Measurements from ENCODE around the gene BACH1. TPM values are rescaled to one million over a fixed set of nuclear protein-coding genes. Genes with fewer than 3 reads are reported as not detected.

BACH1 gene
- polyA plus RNA-seq, 1 donor from 2014 or later = 29.7 TPM

DNA sequence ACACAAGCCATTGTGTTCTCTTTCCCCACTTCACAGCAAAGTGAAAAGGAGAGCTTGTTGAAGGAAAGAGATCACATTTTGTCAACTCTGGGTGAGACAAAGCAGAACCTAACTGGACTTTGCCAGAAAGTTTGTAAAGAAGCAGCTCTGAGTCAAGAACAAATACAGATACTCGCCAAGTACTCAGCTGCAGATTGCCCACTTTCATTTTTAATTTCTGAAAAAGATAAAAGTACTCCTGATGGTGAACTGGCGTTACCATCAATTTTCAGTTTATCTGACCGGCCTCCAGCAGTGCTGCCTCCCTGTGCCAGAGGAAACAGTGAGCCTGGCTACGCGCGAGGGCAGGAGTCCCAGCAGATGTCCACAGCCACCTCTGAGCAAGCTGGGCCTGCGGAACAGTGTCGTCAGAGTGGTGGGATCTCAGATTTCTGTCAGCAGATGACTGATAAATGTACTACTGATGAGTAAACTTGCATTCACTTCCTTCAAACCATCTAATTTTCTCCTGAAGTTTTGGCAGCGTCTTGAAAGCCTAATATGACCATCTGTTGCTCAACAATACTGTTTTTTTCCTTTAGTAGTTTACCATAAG is 43.7 kb downstream of the BACH1 start:
- no peak overlapping the region for H2AFZ ChIP-seq (ENCODE audit: low read depth, low read length)
- TF ChIP-seq MXI1 (conservative IDR thresholded peaks at IDR 0.05; ENCODE audit: poor library complexity, severe bottlenecking) = no peak
- no peak for TF ChIP-seq SMC3 (conservative IDR thresholded peaks at IDR 0.05; ENCODE audit: poor library complexity)
- TF ChIP-seq RAD21 (conservative IDR thresholded peaks at IDR 0.05) = no peak
- no peak for TF ChIP-seq EZH2 (IDR thresholded peaks at IDR 0.05; ENCODE audit: borderline replicate concordance, insufficient read depth, low read length, poor library complexity, severe bottlenecking)
- no peak for TF ChIP-seq EP300 (conservative IDR thresholded peaks at IDR 0.05; ENCODE audit: poor library complexity, severe bottlenecking)
- no peak for TF ChIP-seq POLR2AphosphoS5 (IDR thresholded peaks at IDR 0.05)
- TF ChIP-seq CTCF (IDR thresholded peaks at IDR 0.05; ENCODE audit: poor library complexity, severe bottlenecking) = no peak
- no peak for TF ChIP-seq REST (IDR thresholded peaks at IDR 0.05; ENCODE audit: borderline replicate concordance)
- no peak for TF ChIP-seq TAF1 (IDR thresholded peaks at IDR 0.05; ENCODE audit: low read depth)
- H4K20me1 ChIP-seq (ENCODE audit: insufficient read depth) = no peaks in the 10 kb centered on the region
- H3K9me2 ChIP-seq (ENCODE audit: insufficient read depth, low read length) = no peaks in the 10 kb centered on the region
- no peaks in the 10 kb centered on the region for H3F3A ChIP-seq (ENCODE audit: insufficient read depth, low read length, poor library complexity, severe bottlenecking)
- no peak overlapping the region for H3K4me3 ChIP-seq (ENCODE audit: low read length)
- no peaks in the 10 kb centered on the region for H3K36me3 ChIP-seq (ENCODE audit: insufficient read depth, low read length)
- H3K79me2 ChIP-seq (replicated peaks; ENCODE audit: insufficient read depth, low read length) = peaks cover 5% of the 10 kb centered on the region
- H3K9me3 ChIP-seq (ENCODE audit: low read length) = no peaks in the 10 kb centered on the region
- no peak overlapping the region for H3K9ac ChIP-seq (ENCODE audit: low read length)
- no peak overlapping the region for H3K27ac ChIP-seq (ENCODE audit: low read length)
- no peaks in the 10 kb centered on the region for H3K27me3 ChIP-seq (ENCODE audit: insufficient read depth, low read depth, low read length)
- no peak overlapping the region for H3K4me2 ChIP-seq (ENCODE audit: low read length)

- H3K27ac ChIP-seq (ENCODE audit: low read length) = no peak overlapping the region
- no peak overlapping the region for H3K9ac ChIP-seq (ENCODE audit: low read length)
- H3K27me3 ChIP-seq (ENCODE audit: insufficient read depth, low read depth, low read length) = no peaks in the 10 kb centered on the region
- H3K4me3 ChIP-seq (ENCODE audit: low read length) = no peak overlapping the region
- no peak overlapping the region for H2AFZ ChIP-seq (ENCODE audit: low read depth, low read length)
- H4K20me1 ChIP-seq (ENCODE audit: insufficient read depth) = no peaks in the 10 kb centered on the region
- no peak overlapping the region for H3K4me2 ChIP-seq (ENCODE audit: low read length)
- no peaks in the 10 kb centered on the region for H3K36me3 ChIP-seq (ENCODE audit: insufficient read depth, low read length)
- TF ChIP-seq EP300 (conservative IDR thresholded peaks at IDR 0.05; ENCODE audit: poor library complexity, severe bottlenecking) (no peak), TAF1 (IDR thresholded peaks at IDR 0.05; ENCODE audit: low read depth) (no peak)
- H3F3A ChIP-seq (ENCODE audit: insufficient read depth, low read length, poor library complexity, severe bottlenecking) = no peaks in the 10 kb centered on the region
- H3K9me2 ChIP-seq (ENCODE audit: insufficient read depth, low read length) = no peaks in the 10 kb centered on the region
- no peaks in the 10 kb centered on the region for H3K9me3 ChIP-seq (ENCODE audit: low read length)
- peaks cover 5% of the 10 kb centered on the region for H3K79me2 ChIP-seq (replicated peaks; ENCODE audit: insufficient read depth, low read length)
Measured at GRCh38 chr21:29343519-29343918, 44.8 kb downstream of the BACH1 start.

All from neural cell (in vitro differentiated cells).